H1 (cell line): ENCODE measurements around the gene MRTO4. TPM values are rescaled to one million over a fixed set of nuclear protein-coding genes. Genes with fewer than 3 reads are reported as not detected.

ENCODE experiments used
- BRCA1 ChIP-seq: IDR thresholded peaks from 2 replicates; pipeline ENCODE4 v1.6.1; 2012; ENCODE audit warnings: low read depth, low read length, improper control_type of control experiment
- KDM1A ChIP-seq: fragments of 200-600, 300-600 bp; sonication (generic); IDR thresholded peaks from 2 replicates; pipeline ENCODE4 v1.7.1; 2016; ENCODE audit warnings: mild to moderate bottlenecking, low read length, borderline replicate concordance
- POU5F1 ChIP-seq: IDR thresholded peaks from 2 replicates; pipeline ENCODE4 v1.6.1; 2011; ENCODE audit warnings: low read depth, mild to moderate bottlenecking, low read length, moderate library complexity
- RNF2 ChIP-seq: fragments of 200-900, 300-1000 bp; sonication (generic); IDR thresholded peaks from 2 replicates; pipeline ENCODE4 v1.7.1; 2016; ENCODE audit warnings: borderline replicate concordance, low read depth, mild to moderate bottlenecking, antibody characterized with exemption, low read length; ENCODE audit not compliant: poor library complexity, severe bottlenecking; ENCODE audit errors: missing control alignments
- SRF ChIP-seq: IDR thresholded peaks from 2 replicates; pipeline ENCODE4 v1.6.1; 2011; ENCODE audit warnings: mild to moderate bottlenecking, low read depth, low read length, moderate library complexity
- TBP ChIP-seq: IDR thresholded peaks from 2 replicates; pipeline ENCODE4 v1.6.1; 2011; ENCODE audit warnings: low read depth, low read length, improper control_type of control experiment
- polyA plus RNA-seq, 7 experiments: library from polyadenylated mRNA; depleted of rRNA in 3 of 7; stranded (reverse) in 5 of 7; unstranded in 2 of 7; fragments of >200 nt in 5 of 7; fragments of 200-250 nt in 2 of 7; gene quantifications; 1 replicate in 5 of 7; 2 replicates in 1 of 7; 4 replicates in 1 of 7; pipeline versions ENCODE4 v1.2.1 to v1.2.3, GENCODE V29; 2011 to 2013; ENCODE audit warnings: missing spikeins in 2 of 7, mixed read lengths in 2 of 7
- total RNA-seq: library from RNA; stranded (reverse); fragmentation: NEBNext Ultra II Directional; extraction: Animal tissue kit (Norgen Biotek cat#: 25700); gene quantifications from 2 replicates; pipeline ENCODE4 v1.2.1, GENCODE V29; 2021
- TF ChIP-seq, protein P1 (sequence below): fragments of 300-600 bp; sonication (generic); IDR thresholded peaks from 2 replicates; pipeline ENCODE4 v1.7.1; 2012; ENCODE audit warnings: low read length, moderate library complexity, mild to moderate bottlenecking, inconsistent platforms; ENCODE audit not compliant: insufficient replicate concordance

MRTO4 gene
- total and polyA plus RNA-seq, 2 of the 8 experiments (the other 6 are each of a cell fraction or from before 2014, with no cell fraction given), result 36.9 to 64.3 TPM

GRCh38 chr1:19204446-19205266, 46.9 kb upstream of the MRTO4 start (continued):
- TF ChIP-seq RNF2, result no peak
- no peak for TF ChIP-seq POU5F1
- no peak for TF ChIP-seq KDM1A
- TF ChIP-seq TBP, result no peak
- no peak for TF ChIP-seq BRCA1
- TF ChIP-seq, protein P1, sequence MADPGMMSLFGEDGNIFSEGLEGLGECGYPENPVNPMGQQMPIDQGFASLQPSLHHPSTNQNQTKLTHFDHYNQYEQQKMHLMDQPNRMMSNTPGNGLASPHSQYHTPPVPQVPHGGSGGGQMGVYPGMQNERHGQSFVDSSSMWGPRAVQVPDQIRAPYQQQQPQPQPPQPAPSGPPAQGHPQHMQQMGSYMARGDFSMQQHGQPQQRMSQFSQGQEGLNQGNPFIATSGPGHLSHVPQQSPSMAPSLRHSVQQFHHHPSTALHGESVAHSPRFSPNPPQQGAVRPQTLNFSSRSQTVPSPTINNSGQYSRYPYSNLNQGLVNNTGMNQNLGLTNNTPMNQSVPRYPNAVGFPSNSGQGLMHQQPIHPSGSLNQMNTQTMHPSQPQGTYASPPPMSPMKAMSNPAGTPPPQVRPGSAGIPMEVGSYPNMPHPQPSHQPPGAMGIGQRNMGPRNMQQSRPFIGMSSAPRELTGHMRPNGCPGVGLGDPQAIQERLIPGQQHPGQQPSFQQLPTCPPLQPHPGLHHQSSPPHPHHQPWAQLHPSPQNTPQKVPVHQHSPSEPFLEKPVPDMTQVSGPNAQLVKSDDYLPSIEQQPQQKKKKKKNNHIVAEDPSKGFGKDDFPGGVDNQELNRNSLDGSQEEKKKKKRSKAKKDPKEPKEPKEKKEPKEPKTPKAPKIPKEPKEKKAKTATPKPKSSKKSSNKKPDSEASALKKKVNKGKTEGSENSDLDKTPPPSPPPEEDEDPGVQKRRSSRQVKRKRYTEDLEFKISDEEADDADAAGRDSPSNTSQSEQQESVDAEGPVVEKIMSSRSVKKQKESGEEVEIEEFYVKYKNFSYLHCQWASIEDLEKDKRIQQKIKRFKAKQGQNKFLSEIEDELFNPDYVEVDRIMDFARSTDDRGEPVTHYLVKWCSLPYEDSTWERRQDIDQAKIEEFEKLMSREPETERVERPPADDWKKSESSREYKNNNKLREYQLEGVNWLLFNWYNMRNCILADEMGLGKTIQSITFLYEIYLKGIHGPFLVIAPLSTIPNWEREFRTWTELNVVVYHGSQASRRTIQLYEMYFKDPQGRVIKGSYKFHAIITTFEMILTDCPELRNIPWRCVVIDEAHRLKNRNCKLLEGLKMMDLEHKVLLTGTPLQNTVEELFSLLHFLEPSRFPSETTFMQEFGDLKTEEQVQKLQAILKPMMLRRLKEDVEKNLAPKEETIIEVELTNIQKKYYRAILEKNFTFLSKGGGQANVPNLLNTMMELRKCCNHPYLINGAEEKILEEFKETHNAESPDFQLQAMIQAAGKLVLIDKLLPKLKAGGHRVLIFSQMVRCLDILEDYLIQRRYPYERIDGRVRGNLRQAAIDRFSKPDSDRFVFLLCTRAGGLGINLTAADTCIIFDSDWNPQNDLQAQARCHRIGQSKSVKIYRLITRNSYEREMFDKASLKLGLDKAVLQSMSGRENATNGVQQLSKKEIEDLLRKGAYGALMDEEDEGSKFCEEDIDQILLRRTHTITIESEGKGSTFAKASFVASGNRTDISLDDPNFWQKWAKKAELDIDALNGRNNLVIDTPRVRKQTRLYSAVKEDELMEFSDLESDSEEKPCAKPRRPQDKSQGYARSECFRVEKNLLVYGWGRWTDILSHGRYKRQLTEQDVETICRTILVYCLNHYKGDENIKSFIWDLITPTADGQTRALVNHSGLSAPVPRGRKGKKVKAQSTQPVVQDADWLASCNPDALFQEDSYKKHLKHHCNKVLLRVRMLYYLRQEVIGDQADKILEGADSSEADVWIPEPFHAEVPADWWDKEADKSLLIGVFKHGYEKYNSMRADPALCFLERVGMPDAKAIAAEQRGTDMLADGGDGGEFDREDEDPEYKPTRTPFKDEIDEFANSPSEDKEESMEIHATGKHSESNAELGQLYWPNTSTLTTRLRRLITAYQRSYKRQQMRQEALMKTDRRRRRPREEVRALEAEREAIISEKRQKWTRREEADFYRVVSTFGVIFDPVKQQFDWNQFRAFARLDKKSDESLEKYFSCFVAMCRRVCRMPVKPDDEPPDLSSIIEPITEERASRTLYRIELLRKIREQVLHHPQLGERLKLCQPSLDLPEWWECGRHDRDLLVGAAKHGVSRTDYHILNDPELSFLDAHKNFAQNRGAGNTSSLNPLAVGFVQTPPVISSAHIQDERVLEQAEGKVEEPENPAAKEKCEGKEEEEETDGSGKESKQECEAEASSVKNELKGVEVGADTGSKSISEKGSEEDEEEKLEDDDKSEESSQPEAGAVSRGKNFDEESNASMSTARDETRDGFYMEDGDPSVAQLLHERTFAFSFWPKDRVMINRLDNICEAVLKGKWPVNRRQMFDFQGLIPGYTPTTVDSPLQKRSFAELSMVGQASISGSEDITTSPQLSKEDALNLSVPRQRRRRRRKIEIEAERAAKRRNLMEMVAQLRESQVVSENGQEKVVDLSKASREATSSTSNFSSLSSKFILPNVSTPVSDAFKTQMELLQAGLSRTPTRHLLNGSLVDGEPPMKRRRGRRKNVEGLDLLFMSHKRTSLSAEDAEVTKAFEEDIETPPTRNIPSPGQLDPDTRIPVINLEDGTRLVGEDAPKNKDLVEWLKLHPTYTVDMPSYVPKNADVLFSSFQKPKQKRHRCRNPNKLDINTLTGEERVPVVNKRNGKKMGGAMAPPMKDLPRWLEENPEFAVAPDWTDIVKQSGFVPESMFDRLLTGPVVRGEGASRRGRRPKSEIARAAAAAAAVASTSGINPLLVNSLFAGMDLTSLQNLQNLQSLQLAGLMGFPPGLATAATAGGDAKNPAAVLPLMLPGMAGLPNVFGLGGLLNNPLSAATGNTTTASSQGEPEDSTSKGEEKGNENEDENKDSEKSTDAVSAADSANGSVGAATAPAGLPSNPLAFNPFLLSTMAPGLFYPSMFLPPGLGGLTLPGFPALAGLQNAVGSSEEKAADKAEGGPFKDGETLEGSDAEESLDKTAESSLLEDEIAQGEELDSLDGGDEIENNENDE, result no peak
- no peak for TF ChIP-seq SRF
